MCF 10A (cell line): ENCODE data around the gene PIGS. TPM values are rescaled to one million over a fixed set of nuclear protein-coding genes. Genes with fewer than 3 reads are reported as not detected.

ENCODE experiments used
- BruUV-seq: library from RNA; stranded (reverse); fragments of 400-500 nt; replicated peaks from 2 replicates; lab custom pipeline; 2021; lab: Mats Ljungman, UMichigan
- CTCF ChIA-PET: fragments of 300-600 bp; sonication (Branson Sonifier 250); formaldehyde crosslinking; extraction: SDS; loops from one replicate; lab custom pipeline; 2021; ENCODE audit warnings: antibody characterized with exemption, inconsistent platforms; lab: Yijun Ruan, JAX
- POLR2A ChIA-PET: fragments of 300-600, 350-650 bp; sonication (Branson Sonifier 250); formaldehyde crosslinking; extraction: SDS; loops from one replicate; lab custom pipeline; 2020; ENCODE audit warnings: antibody characterized with exemption, inconsistent platforms; lab: Yijun Ruan, JAX
- DNase-seq: peaks from one replicate; pipeline ENCODE4 v3.0.0-alpha.2; 2018; ENCODE audit not compliant: unreplicated experiment
- H3K27ac Mint-ChIP-seq: one replicate; pipeline ENCODE4 v1.8.0; 2022; ENCODE audit warnings: mild to moderate bottlenecking, low read depth, mixed read lengths; ENCODE audit not compliant: unreplicated experiment
- H3K27me3 Mint-ChIP-seq: one replicate; pipeline ENCODE4 v1.8.0; 2022; ENCODE audit warnings: mixed read lengths; ENCODE audit not compliant: insufficient read depth, unreplicated experiment
- H3K36me3 Mint-ChIP-seq: one replicate; pipeline ENCODE4 v1.8.0; 2022; ENCODE audit warnings: mild to moderate bottlenecking, moderate library complexity, mixed read lengths; ENCODE audit not compliant: insufficient read depth, unreplicated experiment
- H3K4me1 Mint-ChIP-seq: one replicate; pipeline ENCODE4 v1.8.0; 2022; ENCODE audit warnings: mixed read lengths; ENCODE audit not compliant: insufficient read depth, unreplicated experiment
- H3K4me3 Mint-ChIP-seq: one replicate; pipeline ENCODE4 v1.8.0; 2022; ENCODE audit warnings: mild to moderate bottlenecking, moderate library complexity, mixed read lengths; ENCODE audit not compliant: unreplicated experiment
- H3K9me3 Mint-ChIP-seq: one replicate; pipeline ENCODE4 v1.8.0; 2022; ENCODE audit warnings: mixed read lengths; ENCODE audit not compliant: unreplicated experiment
- intact Hi-C: fragments of 100-400 bp; cut with micrococcal nuclease; formaldehyde crosslinking; loops from 2 replicates; pipeline ENCODE4 v1.14.1; 2022
- total RNA-seq: library from RNA; stranded (reverse); gene quantifications from 2 replicates; pipeline ENCODE4 v1.2.3, GENCODE V29; 2022
- TF ChIP-seq, protein P1 (sequence below): fragments of 200-600 bp; IDR thresholded peaks from one replicate; pipeline ENCODE4 v1.8.0; 2022; ENCODE audit warnings: antibody characterized with exemption, mild to moderate bottlenecking; ENCODE audit not compliant: unreplicated experiment

The PIGS gene
- total RNA-seq, 1 experiment from 2014 or later, result 50.5 TPM

DNA sequence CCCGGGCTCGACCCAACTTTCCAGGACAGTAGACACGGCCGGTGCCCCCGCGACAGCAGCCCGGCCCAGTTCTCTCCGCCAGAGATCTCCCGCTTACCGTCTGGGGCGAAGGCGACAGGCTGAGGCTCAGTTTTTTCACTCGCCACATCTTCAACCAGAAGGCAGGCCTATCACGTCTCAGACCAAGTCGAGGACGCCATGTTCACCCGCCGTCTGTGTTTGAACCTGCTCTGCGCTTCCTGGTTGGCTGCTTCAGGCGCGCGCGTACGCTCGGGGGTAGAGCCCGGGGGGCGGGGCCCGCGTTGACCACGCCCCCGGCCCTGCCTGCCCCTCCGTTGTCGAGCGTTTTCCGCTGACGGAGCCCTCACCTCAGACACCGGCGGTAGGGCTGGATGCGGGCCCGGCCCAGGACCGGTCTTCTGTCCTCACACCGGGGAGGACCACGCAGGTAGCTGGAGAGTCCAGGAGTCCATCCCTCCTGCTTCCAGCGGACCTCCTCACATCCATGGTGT lies 27.5 kb upstream of the PIGS start, which contains the start of gene SPAG5:
Gene SPAG5 (minus strand): TSS at position 227 of the 512 bp plus-strand sequence. CDS start 79 bp downstream, at position 148.
- peaks cover 7% of the 10 kb centered on the region for H3K36me3 Mint-ChIP-seq

DNA sequence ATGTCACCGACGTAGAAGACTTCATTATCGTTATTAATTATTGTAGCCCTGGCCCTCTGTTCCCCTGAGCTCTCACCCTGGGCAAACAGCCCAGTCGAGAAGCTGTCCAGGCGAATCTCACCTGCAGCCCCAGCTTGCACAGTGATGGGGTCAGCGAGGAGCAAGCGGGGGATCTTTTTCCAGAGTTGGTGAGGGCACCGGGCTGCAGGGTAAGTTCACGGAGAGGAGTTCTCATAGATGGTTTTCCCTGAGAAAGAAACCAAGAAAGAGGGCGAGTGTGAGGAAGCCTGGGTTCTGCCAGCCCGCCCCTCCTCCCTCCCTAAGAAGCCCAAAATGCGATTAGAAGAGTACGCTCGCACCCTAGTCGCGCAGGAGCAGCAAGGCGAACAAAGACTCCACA lies 27.1 kb upstream of the PIGS start:
- CTCF ChIA-PET, result interaction anchor here (2.7 kb wide), 1 partner anchor 14 kb away, joined by 10 read pairs; no protein-coding TSS in a partner anchor
- no peaks in the 10 kb centered on the region for H3K27me3 Mint-ChIP-seq

More for the DNA sequence above, 27.5 kb upstream of the PIGS start, which contains the start of gene SPAG5:
- DNase-seq, result peak; percentile 92
- TF ChIP-seq, protein P1, sequence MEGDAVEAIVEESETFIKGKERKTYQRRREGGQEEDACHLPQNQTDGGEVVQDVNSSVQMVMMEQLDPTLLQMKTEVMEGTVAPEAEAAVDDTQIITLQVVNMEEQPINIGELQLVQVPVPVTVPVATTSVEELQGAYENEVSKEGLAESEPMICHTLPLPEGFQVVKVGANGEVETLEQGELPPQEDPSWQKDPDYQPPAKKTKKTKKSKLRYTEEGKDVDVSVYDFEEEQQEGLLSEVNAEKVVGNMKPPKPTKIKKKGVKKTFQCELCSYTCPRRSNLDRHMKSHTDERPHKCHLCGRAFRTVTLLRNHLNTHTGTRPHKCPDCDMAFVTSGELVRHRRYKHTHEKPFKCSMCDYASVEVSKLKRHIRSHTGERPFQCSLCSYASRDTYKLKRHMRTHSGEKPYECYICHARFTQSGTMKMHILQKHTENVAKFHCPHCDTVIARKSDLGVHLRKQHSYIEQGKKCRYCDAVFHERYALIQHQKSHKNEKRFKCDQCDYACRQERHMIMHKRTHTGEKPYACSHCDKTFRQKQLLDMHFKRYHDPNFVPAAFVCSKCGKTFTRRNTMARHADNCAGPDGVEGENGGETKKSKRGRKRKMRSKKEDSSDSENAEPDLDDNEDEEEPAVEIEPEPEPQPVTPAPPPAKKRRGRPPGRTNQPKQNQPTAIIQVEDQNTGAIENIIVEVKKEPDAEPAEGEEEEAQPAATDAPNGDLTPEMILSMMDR, result no peak
- intact Hi-C loops, result no loop called here
- CTCF ChIA-PET, result interaction anchor here (2.7 kb wide), 1 partner anchor 14 kb away, joined by 10 read pairs; no protein-coding TSS in a partner anchor
- no peaks in the 10 kb centered on the region for H3K27me3 Mint-ChIP-seq
- POLR2A ChIA-PET, result interaction anchor here (0.6 to 4.4 kb wide), 24 partner anchors 8 to 332 kb away, joined by 3 to 32 read pairs (median 4); partner anchors contain the start of genes ALDOC, BLTP2, IFT20 and PIGS
- BruUV-seq, result no TSS peak
- peak within 1 kb of the TSS; percentile 90 for H3K27ac Mint-ChIP-seq
- no peaks in the 10 kb centered on the region for H3K9me3 Mint-ChIP-seq
- peaks cover 21% of the 10 kb centered on the region for H3K4me1 Mint-ChIP-seq
- peak within 1 kb of the TSS; percentile 87 for H3K4me3 Mint-ChIP-seq

DNA sequence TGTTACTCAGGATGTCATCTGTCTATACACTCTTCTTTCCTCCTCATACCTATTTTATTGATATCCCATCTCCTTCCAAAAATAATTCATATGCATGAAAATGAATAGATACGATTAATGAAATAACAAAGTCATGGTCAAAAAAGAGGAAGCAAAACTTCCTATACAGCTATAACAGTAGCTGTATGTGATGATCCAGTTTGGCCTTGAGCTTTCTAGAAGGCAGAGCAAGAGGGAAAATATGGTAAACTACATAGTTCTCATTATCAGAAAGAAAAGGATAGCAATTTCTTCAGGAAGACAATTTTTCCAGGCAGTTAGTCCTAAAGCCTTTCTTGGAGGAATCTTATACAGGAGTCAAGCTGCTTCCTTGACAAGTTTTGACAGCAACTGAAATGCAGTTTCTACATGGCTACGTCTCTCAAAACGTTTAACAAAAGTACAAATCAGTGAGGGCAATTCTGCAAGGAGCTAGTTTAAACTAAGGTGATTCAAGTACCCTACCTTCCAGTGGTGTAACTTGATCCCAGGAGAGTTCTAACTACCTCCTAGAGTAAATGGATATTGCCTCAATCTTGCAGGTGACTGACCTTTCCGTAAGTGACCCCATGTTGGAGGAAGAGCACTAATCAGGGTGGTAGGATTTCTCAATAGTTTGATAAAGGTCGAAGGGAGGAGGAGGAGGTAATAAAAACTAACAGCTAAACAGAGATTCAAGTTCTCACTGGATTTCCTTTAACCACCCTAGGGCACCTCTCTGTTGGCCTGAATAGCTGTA lies 26.5 kb upstream of the PIGS start:
- intact Hi-C loops, result no loop called here
- peak overlapping the region; percentile 87 for H3K4me3 Mint-ChIP-seq
- H3K9me3 Mint-ChIP-seq, result no peaks in the 10 kb centered on the region
- TF ChIP-seq, protein P1, result no peak
- ChIA-PET POLR2A (interaction anchor here (0.6 to 4.4 kb wide), 14 partner anchors 9 to 331 kb away, joined by 3 to 32 read pairs (median 4); partner anchors contain the start of genes ALDOC and PIGS), CTCF (interaction anchor here (0.6 to 2.7 kb wide), 4 partner anchors 15 to 153 kb away, joined by 3 to 10 read pairs (median 3); no protein-coding TSS in a partner anchor)
- BruUV-seq, result no TSS peak
- H3K27ac Mint-ChIP-seq, result peak overlapping the region; percentile 90
- peak; percentile 5 for DNase-seq
- H3K4me1 Mint-ChIP-seq, result peaks cover 21% of the 10 kb centered on the region
- H3K27me3 Mint-ChIP-seq, result no peaks in the 10 kb centered on the region
- H3K36me3 Mint-ChIP-seq, result peaks cover 10% of the 10 kb centered on the region

More for the DNA sequence above, 27.1 kb upstream of the PIGS start:
- TF ChIP-seq, protein P1, result no peak
- Mint-ChIP-seq H3K4me3 (peak overlapping the region; percentile 87), H3K4me1 (peaks cover 21% of the 10 kb centered on the region), H3K27ac (peak overlapping the region; percentile 90), H3K36me3 (peaks cover 10% of the 10 kb centered on the region), H3K9me3 (no peaks in the 10 kb centered on the region)
- DNase-seq, result no peak
- intact Hi-C loops, result no loop called here
- BruUV-seq, result TSS peak; percentile 52
- POLR2A ChIA-PET, result interaction anchor here (0.6 to 4.4 kb wide), 12 partner anchors 9 to 332 kb away, joined by 3 to 32 read pairs (median 4); partner anchors contain the start of genes ALDOC and PIGS

GRCh38 chr17:28592260-28592659 lies 20.9 kb upstream of the PIGS start:
- TF ChIP-seq, protein P1, result no peak
- BruUV-seq, result TSS peak; percentile 24
- ChIA-PET CTCF (no interaction called here), POLR2A (no interaction called here)
- no peak overlapping the region for H3K27ac Mint-ChIP-seq
- no peaks in the 10 kb centered on the region for H3K27me3 Mint-ChIP-seq
- no peak for DNase-seq
- H3K9me3 Mint-ChIP-seq, result no peaks in the 10 kb centered on the region
- peaks cover under 1% of the 10 kb centered on the region for H3K4me1 Mint-ChIP-seq
- no peak overlapping the region for H3K4me3 Mint-ChIP-seq
- intact Hi-C loops, result no loop called here
- H3K36me3 Mint-ChIP-seq, result peaks cover 23% of the 10 kb centered on the region
